GM12878 (cell line): ENCODE data around the gene SIVA1. TPM values are rescaled to one million over a fixed set of nuclear protein-coding genes. Genes with fewer than 3 reads are reported as not detected.
"Not testable (repeated sequence)": the region's sequence is repeated elsewhere in the genome, so short reads cannot be mapped to it uniquely, and the experiment has no call there.

Experiments used
- ATAC-seq: fragments of 200-7000 bp; cut with Tn5 transposase; 3 replicates; pipeline ENCODE4 v1.9.1; 2020; ENCODE audit warnings: mild to moderate bottlenecking, moderate library complexity
- BruUV-seq: library from RNA; stranded (reverse); fragments of 400-500 nt; replicated peaks from 2 replicates; lab custom pipeline; 2021; lab: Mats Ljungman, UMichigan
- CTCF ChIA-PET: fragments of 300-600 bp; sonication (Branson Sonifier 250); formaldehyde crosslinking; extraction: SDS; loops from one replicate; lab custom pipeline; 2021; ENCODE audit warnings: inconsistent platforms; lab: Yijun Ruan, JAX
- POLR2A ChIA-PET: fragments of 350-600 bp; formaldehyde crosslinking; extraction: SDS; loops from one replicate; lab custom pipeline; 2021; ENCODE audit warnings: inconsistent platforms; lab: Charles Lee
- RAD21 ChIA-PET: fragments of 300-600 bp; sonication (Branson Sonifier 250); formaldehyde crosslinking; loops from one replicate; lab custom pipeline; 2023; ENCODE audit warnings: antibody characterized with exemption; ENCODE audit not compliant: unreplicated experiment; lab: Charles Lee
- SMC1A ChIA-PET: fragments of 300-600 bp; sonication (Branson Sonifier 250); formaldehyde crosslinking; loops from one replicate; lab custom pipeline; 2023; ENCODE audit not compliant: unreplicated experiment, uncharacterized antibody; lab: Charles Lee
- DNase-seq: peaks from one replicate; pipeline ENCODE4 v3.0.0-alpha.2; 2011; ENCODE audit warnings: low read depth, low spot score
- FAIRE-seq: peaks from 3 replicates; lab custom pipeline; 2011; peaks lifted over from hg19 to GRCh38; lab: Jason Lieb, UNC
- H2AFZ ChIP-seq: 2 replicates; pipeline ENCODE4 v1.6.0; 2011; ENCODE audit warnings: low read depth, low read length, control low read depth; ENCODE audit not compliant: control insufficient read depth
- H3K27ac ChIP-seq: 2 replicates; pipeline ENCODE4 v1.5.1; 2011; ENCODE audit warnings: control low read depth; ENCODE audit not compliant: control insufficient read depth, insufficient read depth
- H3K27me3 ChIP-seq, 2 experiments: replicated peaks in 1 of 2; 2 replicates each; pipeline versions ENCODE4 v1.6.0 to v1.6.1; 2011; ENCODE audit warnings: low read length in 1 of 2; ENCODE audit not compliant: control insufficient read depth in 2 of 2, insufficient read depth in 2 of 2
- H3K36me3 ChIP-seq, 2 experiments: 2 replicates each; pipeline ENCODE4 v1.5.1; 2011; ENCODE audit warnings: low read length in 1 of 2; ENCODE audit not compliant: control insufficient read depth in 2 of 2, insufficient read depth in 2 of 2
- H3K4me1 ChIP-seq: 2 replicates; pipeline ENCODE4 v1.6.1; 2011; ENCODE audit warnings: mild to moderate bottlenecking, low read length, moderate library complexity, mixed read lengths; ENCODE audit not compliant: control insufficient read depth, insufficient read depth
- H3K4me2 ChIP-seq: 2 replicates; pipeline ENCODE4 v1.6.0; 2011; ENCODE audit warnings: control low read depth; ENCODE audit not compliant: control insufficient read depth, insufficient read depth
- H3K4me3 ChIP-seq: fragments of 200-600 bp; sonication (generic); 2 replicates; pipeline ENCODE4 v1.5.1; 2016
- H3K79me2 ChIP-seq: 2 replicates; pipeline ENCODE4 v1.6.0; 2011; ENCODE audit warnings: low read length; ENCODE audit not compliant: control insufficient read depth, insufficient read depth
- H3K9ac ChIP-seq: 2 replicates; pipeline ENCODE4 v1.8.0; 2011; ENCODE audit warnings: low read length, control low read depth, mixed read lengths; ENCODE audit not compliant: control insufficient read depth, insufficient read depth
- H3K9me3 ChIP-seq: replicated peaks from 3 replicates; pipeline ENCODE4 v1.5.1; 2011; ENCODE audit warnings: mild to moderate bottlenecking, low read length; ENCODE audit not compliant: control insufficient read depth, insufficient read depth
- H4K20me1 ChIP-seq: 2 replicates; pipeline ENCODE4 v1.6.0; 2011; ENCODE audit not compliant: control insufficient read depth, insufficient read depth
- GATAD2B ChIP-seq: fragments of 450-650 bp; conservative IDR thresholded peaks from 2 replicates; pipeline ENCODE4 v1.6.1; 2017; ENCODE audit warnings: low read depth, mild to moderate bottlenecking, moderate library complexity
- KDM1A ChIP-seq: fragments of 200-600 bp; sonication (generic); IDR thresholded peaks from 2 replicates; pipeline ENCODE4 v1.6.1; 2016; ENCODE audit warnings: borderline replicate concordance
- NFYB ChIP-seq: IDR thresholded peaks from 2 replicates; pipeline ENCODE4 v1.6.1; 2011; ENCODE audit warnings: low read depth, mild to moderate bottlenecking, low read length, improper control_type of control experiment, moderate library complexity; ENCODE audit not compliant: insufficient read depth
- RB1 ChIP-seq: fragments of 450-650 bp; formaldehyde crosslinking; IDR thresholded peaks from 2 replicates; pipeline ENCODE4 v1.6.1; 2017; ENCODE audit warnings: mild to moderate bottlenecking, borderline replicate concordance
- RUNX3 ChIP-seq: IDR thresholded peaks from 2 replicates; pipeline ENCODE4 v1.6.1; 2012; ENCODE audit warnings: low read length, inconsistent platforms
- SMARCA5 ChIP-seq: fragments of 450-650 bp; IDR thresholded peaks from 2 replicates; pipeline ENCODE4 v1.6.1; 2017; ENCODE audit warnings: mild to moderate bottlenecking
- TARDBP ChIP-seq: IDR thresholded peaks from 2 replicates; pipeline ENCODE4 v1.6.1; 2016; ENCODE audit warnings: borderline replicate concordance
- WGBS: methylation state at CpG from one replicate; pipeline ENCODE4 v1.1.6; 2016; ENCODE audit warnings: low lambda C conversion rate; ENCODE audit not compliant: insufficient replicate concordance, insufficient coverage; ENCODE audit errors: missing lambda C conversion rate; 5-methylcytosine and 5-hydroxymethylcytosine counted together
- in situ Hi-C: fragments of 300-500 bp; cut with MboI; formaldehyde crosslinking; loops from 9 replicates; pipeline ENCODE4 v1.14.3; 2018; ENCODE audit warnings: mixed read lengths
- intact Hi-C: fragments of 100-400 bp; cut with micrococcal nuclease; formaldehyde crosslinking; loops from one replicate; pipeline ENCODE4 v1.14.2; 2022; ENCODE audit not compliant: unreplicated experiment
- polyA plus RNA-seq, 11 experiments: library from polyadenylated mRNA; depleted of rRNA in 4 of 11; unstranded in 6 of 11; stranded (reverse) in 5 of 11; fragments of >200 nt; fragmentation: Nextera tagmentation in 4 of 11; fragmentation: Illumina TruSeq in 1 of 11; extraction: Ambion mirVana in 4 of 11; extraction: Trizol in 1 of 11; gene quantifications; 1 replicate in 1 of 11; 2 replicates in 10 of 11; pipeline versions ENCODE4 v1.2.1 to v1.2.3, GENCODE V29; 2011 to 2016; ENCODE audit warnings: inconsistent platforms in 2 of 11, missing spikeins in 2 of 11, low read depth in 1 of 11
- total RNA-seq, 4 experiments: library from RNA; depleted of rRNA in 3 of 4; stranded (reverse); fragments of >200 nt in 3 of 4; fragmentation: Illumina TruSeq in 1 of 4; extraction: Trizol in 1 of 4; gene quantifications; 2 replicates each; pipeline versions ENCODE4 v1.2.1 to v1.2.3, GENCODE V29; 2013 to 2021
- TF ChIP-seq, protein P1 (sequence below): IDR thresholded peaks from 2 replicates; pipeline ENCODE4 v1.6.1; 2011; ENCODE audit warnings: mild to moderate bottlenecking, low read depth, low read length, moderate library complexity; ENCODE audit not compliant: insufficient replicate concordance

SIVA1 gene
- total and polyA plus RNA-seq, 10 of the 15 experiments (the other 5 are each of a cell fraction or from before 2014, with no cell fraction given), result 4.6 to 282 (median 106) TPM

DNA sequence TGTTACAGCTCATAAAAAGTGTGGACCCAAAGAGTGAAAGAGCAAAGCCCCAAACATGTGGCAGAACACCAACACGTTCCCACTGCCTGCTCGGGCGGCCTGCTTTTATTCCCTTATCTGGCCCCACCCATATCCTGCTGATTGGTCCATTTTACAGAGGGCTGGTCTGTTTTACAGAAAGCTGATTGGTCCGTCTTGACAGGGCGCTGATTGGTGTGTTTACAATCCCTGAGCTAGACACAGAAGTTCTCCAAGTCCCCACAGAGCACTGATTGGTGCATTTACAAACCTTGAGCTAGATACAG lies 2.2 kb upstream of the SIVA1 start:
- not testable (repeated sequence) for H3K9ac ChIP-seq, ATAC-seq, H3K4me3 ChIP-seq, FAIRE-seq, H3K9me3 ChIP-seq, H4K20me1 ChIP-seq, H3K36me3 ChIP-seq
- H2AFZ ChIP-seq, result peak overlapping the region; percentile 13; the same call in 1 of the 2 replicates
- peak; percentile 79 for TF ChIP-seq NFYB
- TF ChIP-seq, all 136 proteins: peak for 1; not testable (repeated sequence) for 135
- ChIA-PET CTCF (interaction anchor here (0.8 to 1.5 kb wide), 4 partner anchors 14 to 155 kb away, joined by 3 to 5 read pairs (median 3); no protein-coding TSS in a partner anchor), POLR2A (interaction anchor here (0.6 to 0.9 kb wide), 2 partner anchors 45 to 307 kb away, joined by 4 read pairs; no protein-coding TSS in a partner anchor), SMC1A (interaction anchor here (1.3 kb wide), 1 partner anchor 67 kb away, joined by 3 read pairs; no protein-coding TSS in a partner anchor)
- in situ Hi-C loops, H3K27me3 ChIP-seq, H3K27ac ChIP-seq, BruUV-seq, H3K4me2 ChIP-seq, DNase-seq, RAD21 ChIA-PET, intact Hi-C loops: not testable (repeated sequence)
- H3K4me1 ChIP-seq, result peaks cover 14% of the 10 kb centered on the region
- H3K79me2 ChIP-seq, result peaks cover 28% of the 10 kb centered on the region
- 96% methylated on average over 5 of the region's 5 CpGs for WGBS

- no TSS peak for BruUV-seq
- peak overlapping the region; percentile 97 for H2AFZ ChIP-seq
- ChIA-PET POLR2A (interaction anchor here (0.9 to 1.4 kb wide), 5 partner anchors 13 to 313 kb away, joined by 3 to 7 read pairs (median 5); partner anchors contain the start of genes CDCA4 and GPR132), RAD21 (interaction anchor here (0.7 to 1.8 kb wide), 5 partner anchors 9 to 94 kb away, joined by 3 to 8 read pairs (median 3); no protein-coding TSS in a partner anchor), CTCF (interaction anchor here (0.9 to 2.4 kb wide), 6 partner anchors 15 to 674 kb away, joined by 3 to 13 read pairs (median 4); no protein-coding TSS in a partner anchor), SMC1A (interaction anchor here (0.9 to 1.4 kb wide), 3 partner anchors 15 to 68 kb away, joined by 3 to 5 read pairs (median 4); partner anchors contain the start of gene ADSS1)
- DNase-seq (no peak), ATAC-seq (no peak), FAIRE-seq (no peak)
- H3K4me2 ChIP-seq, result peak overlapping the region; percentile 91
- no peaks in the 10 kb centered on the region for H4K20me1 ChIP-seq
- in situ Hi-C loops (no loop called here), intact Hi-C loops (no loop called here)
- no peaks in the 10 kb centered on the region for H3K27me3 ChIP-seq
- H3K9ac ChIP-seq, result peak overlapping the region; percentile 80
- peaks cover 31% of the 10 kb centered on the region for H3K79me2 ChIP-seq
- peak overlapping the region; percentile 90 for H3K4me3 ChIP-seq
- TF ChIP-seq SMARCA5 (0 out of 2 replicates have a peak, but pooled peaks have one; percentile 38), TARDBP (no peak), RUNX3 (0 out of 2 replicates have a peak, but pooled peaks have one; percentile 9), RB1 (no peak), GATAD2B (0 out of 2 replicates have a peak, but pooled peaks have one; percentile 38), KDM1A (no peak)
- TF ChIP-seq, protein P1, sequence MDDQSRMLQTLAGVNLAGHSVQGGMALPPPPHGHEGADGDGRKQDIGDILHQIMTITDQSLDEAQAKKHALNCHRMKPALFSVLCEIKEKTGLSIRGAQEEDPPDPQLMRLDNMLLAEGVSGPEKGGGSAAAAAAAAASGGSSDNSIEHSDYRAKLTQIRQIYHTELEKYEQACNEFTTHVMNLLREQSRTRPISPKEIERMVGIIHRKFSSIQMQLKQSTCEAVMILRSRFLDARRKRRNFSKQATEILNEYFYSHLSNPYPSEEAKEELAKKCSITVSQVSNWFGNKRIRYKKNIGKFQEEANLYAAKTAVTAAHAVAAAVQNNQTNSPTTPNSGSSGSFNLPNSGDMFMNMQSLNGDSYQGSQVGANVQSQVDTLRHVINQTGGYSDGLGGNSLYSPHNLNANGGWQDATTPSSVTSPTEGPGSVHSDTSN, result no peak
- 75% methylated on average over 71 of the region's 90 CpGs for WGBS
- H3K4me1 ChIP-seq, result peaks cover 17% of the 10 kb centered on the region
- peaks cover 2 to 7% of the 10 kb centered on the region in 2 experiments; a peak in 3 of 4 replicates for H3K36me3 ChIP-seq
- peak overlapping the region; percentile 82 for H3K27ac ChIP-seq
- no peaks in the 10 kb centered on the region; the same call in 2 of the 3 replicates for H3K9me3 ChIP-seq
Measured at GRCh38 chr14:104751539-104752422, 1.2 kb upstream of the SIVA1 start.
